Retina (tissue), 1 donor: ENCODE data around the gene ARL4D.
A peak's percentile ranks its signal among the peaks of the same experiment; 100 is the strongest.
"Not testable (repeated sequence)": the region's sequence is repeated elsewhere in the genome, so short reads cannot be mapped to it uniquely, and the experiment has no call there.

ENCODE experiments used
- DNase-seq: peaks from one replicate; pipeline ENCODE4 v3.0.0-alpha.2; 2016

The ARL4D gene

GRCh38 chr17:43398724-43399595 lies at the start of gene ARL4D:
TSS of gene ARL4D (plus strand) at chr17:43398993. CDS start at chr17:43399733, 740 bp downstream.
- DNase-seq, result peak; percentile 92

GRCh38 chr17:43349142-43349541 lies 49.7 kb upstream of the ARL4D start:
- no peak for DNase-seq

GRCh38 chr17:43350888-43351361 lies 47.9 kb upstream of the ARL4D start:
- DNase-seq, result no peak

GRCh38 chr17:43351691-43352090 lies 47.1 kb upstream of the ARL4D start:
- no peak for DNase-seq

GRCh38 chr17:43352579-43353331 lies 46.0 kb upstream of the ARL4D start:
- DNase-seq, result no peak

GRCh38 chr17:43353393-43353792 lies 45.4 kb upstream of the ARL4D start:
- no peak for DNase-seq

- no peak for DNase-seq
Measured at GRCh38 chr17:43354371-43354770, 44.4 kb upstream of the ARL4D start.

- no peak for DNase-seq
Measured at GRCh38 chr17:43356450-43356849, 42.3 kb upstream of the ARL4D start.

- DNase-seq, result no peak
Measured at GRCh38 chr17:43356999-43357398, 41.8 kb upstream of the ARL4D start.

- DNase-seq, result no peak
Measured at GRCh38 chr17:43359469-43360110, 39.2 kb upstream of the ARL4D start.

GRCh38 chr17:43360376-43360738 lies 38.4 kb upstream of the ARL4D start:
- no peak for DNase-seq

GRCh38 chr17:43360739-43361505 lies 37.9 kb upstream of the ARL4D start:
- peak; percentile 98 for DNase-seq

GRCh38 chr17:43363181-43363925 lies 35.4 kb upstream of the ARL4D start:
- DNase-seq, result no peak

GRCh38 chr17:43363926-43364285 lies 34.9 kb upstream of the ARL4D start:
- no peak for DNase-seq

GRCh38 chr17:43365356-43365755 lies 33.4 kb upstream of the ARL4D start:
- DNase-seq, result no peak

- DNase-seq, result not testable (repeated sequence)
Measured at GRCh38 chr17:43365921-43366320, 32.9 kb upstream of the ARL4D start.

GRCh38 chr17:43366891-43367736 lies 31.7 kb upstream of the ARL4D start:
- no peak for DNase-seq

GRCh38 chr17:43367737-43368242 lies 31.0 kb upstream of the ARL4D start:
- peak; percentile 96 for DNase-seq

GRCh38 chr17:43368740-43369506 lies 29.9 kb upstream of the ARL4D start:
- DNase-seq, result peak; percentile 86

GRCh38 chr17:43369986-43370385 lies 28.8 kb upstream of the ARL4D start:
- DNase-seq, result no peak
